DND-41 (cell line): ENCODE results near the gene PCNX1.

Source experiments
- EZH2 ChIP-seq: IDR thresholded peaks from 3 replicates; pipeline ENCODE4 v1.6.1; 2012; ENCODE audit warnings: borderline replicate concordance, low read depth, mild to moderate bottlenecking, moderate library complexity, low read length, inconsistent platforms; ENCODE audit not compliant: severe bottlenecking
- TF ChIP-seq, protein P1 (sequence below): IDR thresholded peaks from 2 replicates; pipeline ENCODE4 v1.5.1; 2012; ENCODE audit warnings: borderline replicate concordance, low read length, moderate library complexity, mild to moderate bottlenecking; ENCODE audit not compliant: poor library complexity, severe bottlenecking; ENCODE audit errors: extremely low read depth

DNA sequence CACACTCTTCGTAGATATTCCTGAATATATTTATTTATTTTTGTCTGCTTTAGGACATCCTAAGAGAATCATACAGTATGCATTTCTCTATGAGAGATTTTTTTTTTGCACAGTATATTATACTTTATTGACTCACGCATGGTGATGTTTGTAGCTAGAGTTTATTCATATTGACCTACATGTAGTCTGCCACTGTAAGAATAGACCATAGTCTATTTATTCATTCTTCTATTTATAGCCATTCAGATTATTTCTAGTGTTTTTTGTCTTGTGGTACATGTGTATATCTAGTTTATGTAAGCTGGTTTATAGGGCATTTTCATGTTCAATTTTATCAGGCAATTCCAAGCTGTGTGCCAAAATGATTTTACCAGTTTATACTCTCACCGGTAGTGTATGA is 45.2 kb downstream of the PCNX1 start:
- TF ChIP-seq EZH2, result no peak
- TF ChIP-seq, protein P1, sequence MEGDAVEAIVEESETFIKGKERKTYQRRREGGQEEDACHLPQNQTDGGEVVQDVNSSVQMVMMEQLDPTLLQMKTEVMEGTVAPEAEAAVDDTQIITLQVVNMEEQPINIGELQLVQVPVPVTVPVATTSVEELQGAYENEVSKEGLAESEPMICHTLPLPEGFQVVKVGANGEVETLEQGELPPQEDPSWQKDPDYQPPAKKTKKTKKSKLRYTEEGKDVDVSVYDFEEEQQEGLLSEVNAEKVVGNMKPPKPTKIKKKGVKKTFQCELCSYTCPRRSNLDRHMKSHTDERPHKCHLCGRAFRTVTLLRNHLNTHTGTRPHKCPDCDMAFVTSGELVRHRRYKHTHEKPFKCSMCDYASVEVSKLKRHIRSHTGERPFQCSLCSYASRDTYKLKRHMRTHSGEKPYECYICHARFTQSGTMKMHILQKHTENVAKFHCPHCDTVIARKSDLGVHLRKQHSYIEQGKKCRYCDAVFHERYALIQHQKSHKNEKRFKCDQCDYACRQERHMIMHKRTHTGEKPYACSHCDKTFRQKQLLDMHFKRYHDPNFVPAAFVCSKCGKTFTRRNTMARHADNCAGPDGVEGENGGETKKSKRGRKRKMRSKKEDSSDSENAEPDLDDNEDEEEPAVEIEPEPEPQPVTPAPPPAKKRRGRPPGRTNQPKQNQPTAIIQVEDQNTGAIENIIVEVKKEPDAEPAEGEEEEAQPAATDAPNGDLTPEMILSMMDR, result no peak
